ENCODE measurements around the gene SDHAF3.

GRCh38 chr7:97215556-97215955 is 98.1 kb downstream of the SDHAF3 start:
- TF ChIP-seq CTCF (IDR thresholded peaks at IDR 0.05; ENCODE audit: poor library complexity, severe bottlenecking), result no peak
- TF ChIP-seq EZH2 (IDR thresholded peaks at IDR 0.05; ENCODE audit: borderline replicate concordance, insufficient read depth, low read length, poor library complexity, severe bottlenecking), result no peak
- TF ChIP-seq MXI1 (conservative IDR thresholded peaks at IDR 0.05; ENCODE audit: poor library complexity, severe bottlenecking), result no peak
